Anterior cingulate cortex (tissue), 58 donors: ENCODE data around the gene GPR146.
A peak's percentile ranks its signal among the peaks of the same experiment; 100 is the strongest.

Source experiments
- DNase-seq, 58 donors: peaks; one replicate each; lab custom pipeline; 2025; lab: John Stamatoyannopoulos, UW

GPR146 gene

DNA sequence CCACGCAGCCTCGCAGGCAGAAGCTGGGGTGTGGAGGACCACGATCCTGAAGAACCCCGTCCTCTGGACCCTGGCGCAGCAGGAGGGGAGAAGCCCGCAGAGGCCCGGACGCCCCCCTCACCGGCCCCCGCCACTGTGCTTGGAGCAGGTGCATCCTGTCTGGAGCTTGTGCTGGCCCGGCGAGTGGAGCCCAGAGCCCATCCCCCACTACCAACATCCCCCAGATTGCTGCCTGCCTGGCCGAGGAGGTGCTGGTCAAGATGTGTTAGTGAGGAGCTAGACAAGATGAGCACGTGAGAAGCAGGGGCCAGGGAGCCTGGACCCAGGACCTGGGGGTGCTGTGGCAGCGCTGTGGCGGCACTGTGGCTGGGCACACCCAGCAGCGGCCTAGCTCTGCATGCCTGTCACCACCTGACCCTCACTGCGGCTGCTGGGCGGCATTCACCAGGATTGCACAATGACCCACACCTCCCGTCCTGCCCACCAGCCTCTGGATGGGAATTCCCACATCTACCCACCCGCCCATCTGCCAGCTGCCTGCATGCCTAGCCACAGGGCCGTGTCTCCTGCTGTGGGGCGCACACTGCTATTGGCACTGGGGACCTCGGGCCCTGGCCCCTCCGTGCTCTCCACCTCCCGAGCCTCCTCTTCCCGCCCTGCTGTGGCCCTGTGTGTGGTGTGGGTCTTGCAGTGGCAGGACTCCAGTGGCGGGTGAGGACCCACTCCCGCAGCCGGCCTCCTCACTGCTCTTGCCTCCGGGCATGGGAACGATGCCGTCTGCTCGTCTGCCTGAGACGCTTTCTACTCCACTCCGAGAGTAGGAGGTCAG, 11.8 kb downstream of the GPR146 start:
- peak in 1 of 58 donors; percentile 17 for DNase-seq

DNA sequence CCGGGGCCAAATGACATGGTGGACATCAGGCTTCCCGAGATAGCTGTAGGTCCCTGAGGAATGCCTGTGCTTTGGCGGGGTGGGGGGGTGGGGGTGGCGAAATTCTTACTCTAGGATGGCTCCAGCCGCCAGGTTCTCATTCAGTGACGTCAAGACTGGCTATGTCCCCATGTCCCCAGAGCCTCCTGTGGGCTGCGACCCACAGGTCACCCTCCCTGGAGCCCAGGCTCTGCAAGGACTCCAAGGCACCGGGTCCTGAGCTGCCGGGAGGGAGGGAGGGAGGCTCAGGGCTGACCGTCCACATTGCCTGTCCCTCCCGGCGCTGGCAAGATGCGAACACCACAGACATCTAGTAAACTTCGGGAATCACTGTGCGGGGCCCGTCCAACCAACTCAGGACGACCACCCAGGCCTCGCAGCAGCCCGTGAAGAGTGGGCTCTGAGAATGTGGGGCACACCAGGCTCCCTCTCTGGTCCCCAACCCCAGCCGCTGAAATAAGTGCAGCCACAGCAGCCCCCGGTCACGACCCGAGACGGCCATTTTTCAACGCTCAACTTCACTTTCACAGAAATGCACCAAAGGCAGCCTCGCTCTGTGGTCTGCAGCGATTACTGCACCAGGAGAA, 12.6 kb downstream of the GPR146 start:
- DNase-seq, result no peak

DNA sequence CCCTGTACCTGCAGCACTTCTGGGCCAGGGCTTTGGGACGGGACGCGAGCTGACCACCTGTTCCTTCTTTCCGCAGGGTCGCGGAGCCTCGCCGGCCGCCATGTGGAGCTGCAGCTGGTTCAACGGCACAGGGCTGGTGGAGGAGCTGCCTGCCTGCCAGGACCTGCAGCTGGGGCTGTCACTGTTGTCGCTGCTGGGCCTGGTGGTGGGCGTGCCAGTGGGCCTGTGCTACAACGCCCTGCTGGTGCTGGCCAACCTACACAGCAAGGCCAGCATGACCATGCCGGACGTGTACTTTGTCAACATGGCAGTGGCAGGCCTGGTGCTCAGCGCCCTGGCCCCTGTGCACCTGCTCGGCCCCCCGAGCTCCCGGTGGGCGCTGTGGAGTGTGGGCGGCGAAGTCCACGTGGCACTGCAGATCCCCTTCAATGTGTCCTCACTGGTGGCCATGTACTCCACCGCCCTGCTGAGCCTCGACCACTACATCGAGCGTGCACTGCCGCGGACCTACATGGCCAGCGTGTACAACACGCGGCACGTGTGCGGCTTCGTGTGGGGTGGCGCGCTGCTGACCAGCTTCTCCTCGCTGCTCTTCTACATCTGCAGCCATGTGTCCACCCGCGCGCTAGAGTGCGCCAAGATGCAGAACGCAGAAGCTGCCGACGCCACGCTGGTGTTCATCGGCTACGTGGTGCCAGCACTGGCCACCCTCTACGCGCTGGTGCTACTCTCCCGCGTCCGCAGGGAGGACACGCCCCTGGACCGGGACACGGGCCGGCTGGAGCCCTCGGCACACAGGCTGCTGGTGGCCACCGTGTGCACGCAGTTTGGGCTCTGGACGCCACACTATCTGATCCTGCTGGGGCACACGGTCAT, 13.3 kb downstream of the GPR146 start:
- DNase-seq, result no peak

DNA sequence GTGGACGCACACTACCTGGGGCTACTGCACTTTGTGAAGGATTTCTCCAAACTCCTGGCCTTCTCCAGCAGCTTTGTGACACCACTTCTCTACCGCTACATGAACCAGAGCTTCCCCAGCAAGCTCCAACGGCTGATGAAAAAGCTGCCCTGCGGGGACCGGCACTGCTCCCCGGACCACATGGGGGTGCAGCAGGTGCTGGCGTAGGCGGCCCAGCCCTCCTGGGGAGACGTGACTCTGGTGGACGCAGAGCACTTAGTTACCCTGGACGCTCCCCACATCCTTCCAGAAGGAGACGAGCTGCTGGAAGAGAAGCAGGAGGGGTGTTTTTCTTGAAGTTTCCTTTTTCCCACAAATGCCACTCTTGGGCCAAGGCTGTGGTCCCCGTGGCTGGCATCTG, 14.0 kb downstream of the GPR146 start:
- no peak for DNase-seq

DNA sequence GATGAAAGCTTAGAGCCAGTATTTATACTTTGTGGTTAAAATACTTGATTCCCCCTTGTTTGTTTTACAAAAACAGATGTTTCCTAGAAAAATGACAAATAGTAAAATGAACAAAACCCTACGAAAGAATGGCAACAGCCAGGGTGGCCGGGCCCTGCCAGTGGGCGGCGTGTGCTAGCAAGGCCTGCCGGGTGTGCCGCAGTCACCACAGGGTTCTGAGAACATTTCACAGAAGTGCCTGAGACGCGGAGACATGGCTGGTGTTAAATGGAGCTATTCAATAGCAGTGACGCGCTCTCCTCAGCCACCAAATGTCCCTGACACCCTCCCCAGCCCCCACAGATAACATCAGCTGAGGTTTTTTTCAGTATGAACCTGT, 14.5 kb downstream of the GPR146 start:
- peak in 6 of 58 donors; percentile 17 to 35 (median 26) for DNase-seq

DNA sequence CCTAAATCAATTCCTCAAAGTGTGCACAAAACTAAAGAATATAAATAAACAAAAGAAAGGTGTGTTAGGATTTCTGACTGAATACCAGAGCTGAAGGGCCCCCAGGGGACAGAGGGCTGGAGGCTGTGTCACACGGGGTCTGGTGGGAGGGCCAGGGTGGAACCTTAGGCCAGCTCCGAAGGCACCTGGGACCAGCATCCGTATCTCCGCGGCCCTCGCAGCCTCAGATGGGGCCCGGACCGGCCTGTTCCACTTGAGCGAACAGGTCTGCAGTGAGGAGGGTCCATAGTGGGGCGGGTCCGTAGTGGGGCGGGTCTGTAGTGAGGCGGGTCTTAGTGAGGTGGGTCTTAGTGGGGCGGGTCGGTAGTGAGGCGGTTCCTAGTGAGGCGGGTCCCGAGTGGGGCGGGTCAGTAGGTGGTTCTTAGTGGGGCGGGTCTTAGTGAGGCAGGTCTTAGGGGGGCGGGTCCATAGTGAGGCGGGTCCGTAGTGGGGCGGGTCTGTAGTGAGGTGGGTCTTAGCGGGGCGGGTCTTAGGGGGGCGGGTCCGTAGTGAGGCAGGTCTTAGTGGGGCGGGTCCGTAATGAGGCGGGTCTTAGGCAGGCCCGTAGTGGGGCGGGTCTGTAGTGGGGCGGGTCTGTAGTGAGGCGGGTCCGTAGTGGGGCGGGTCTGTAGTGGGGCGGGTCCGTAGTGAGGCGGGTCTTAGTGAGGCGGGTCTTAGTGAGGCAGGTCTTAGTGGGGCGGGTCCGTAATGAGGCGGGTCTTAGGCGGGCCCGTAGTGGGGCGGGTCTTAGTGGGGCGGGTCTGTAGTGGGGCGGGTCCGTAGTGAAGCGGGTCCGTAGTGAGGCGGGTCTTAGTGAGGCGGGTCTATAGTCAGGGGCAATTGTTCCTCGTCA, 15.1 kb downstream of the GPR146 start:
- DNase-seq, result no peak

DNA sequence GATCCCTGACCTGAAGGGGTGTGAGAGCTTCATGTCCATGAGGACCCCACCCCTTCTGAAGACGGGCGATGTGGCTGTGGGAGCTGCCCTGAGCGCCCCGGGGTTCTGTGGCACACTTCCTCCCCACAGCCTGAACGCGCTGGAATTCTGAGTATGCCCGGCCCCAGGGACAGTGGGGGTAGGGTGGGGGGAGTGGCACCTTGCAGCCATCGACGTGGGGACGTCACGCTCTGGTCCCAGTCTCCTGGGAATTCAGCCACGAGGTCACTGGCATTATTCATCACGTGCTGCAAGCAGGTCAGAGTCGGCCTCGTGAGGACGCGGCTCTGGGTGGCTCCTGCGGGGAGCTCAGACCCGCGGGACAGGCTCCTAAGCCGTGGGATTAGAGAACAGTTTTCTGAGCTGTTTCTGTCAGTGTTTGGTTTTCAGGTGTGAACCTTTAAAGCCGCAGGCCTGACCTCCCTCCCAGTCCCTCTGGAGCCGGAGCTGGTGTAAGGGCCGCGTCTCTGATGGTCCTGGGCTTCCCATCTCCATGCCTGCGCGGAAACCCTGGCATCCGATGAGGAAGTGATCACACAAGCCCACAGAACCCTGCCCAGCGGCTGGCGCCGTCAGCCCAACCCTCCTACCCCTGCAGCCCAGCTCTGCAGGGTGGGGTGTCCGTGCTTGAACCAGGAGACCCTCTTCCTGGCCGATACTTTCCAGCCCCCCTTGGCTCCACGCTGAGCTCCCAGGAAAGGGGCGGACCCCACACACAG, 16.1 kb downstream of the GPR146 start:
- no peak for DNase-seq

DNA sequence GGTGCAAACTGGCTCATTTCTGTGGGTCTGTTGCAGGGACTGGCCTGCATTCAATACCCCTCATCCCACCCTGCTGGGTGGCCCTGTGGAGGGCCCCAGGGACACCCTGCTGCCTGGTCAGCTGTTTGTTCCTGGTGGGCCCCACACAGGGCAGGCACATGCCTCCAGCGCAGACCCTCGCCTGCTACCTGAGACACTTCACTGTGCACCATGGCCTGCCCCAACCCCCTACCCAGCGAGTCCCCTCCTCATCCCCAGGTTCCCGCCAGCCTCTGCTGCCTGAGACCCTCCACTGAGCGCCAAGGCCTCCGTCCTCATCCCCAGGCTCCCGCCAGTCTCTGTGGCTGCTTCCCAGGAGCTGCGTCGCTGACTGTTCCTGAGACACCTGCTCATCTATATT, 16.8 kb downstream of the GPR146 start:
- no peak for DNase-seq

DNA sequence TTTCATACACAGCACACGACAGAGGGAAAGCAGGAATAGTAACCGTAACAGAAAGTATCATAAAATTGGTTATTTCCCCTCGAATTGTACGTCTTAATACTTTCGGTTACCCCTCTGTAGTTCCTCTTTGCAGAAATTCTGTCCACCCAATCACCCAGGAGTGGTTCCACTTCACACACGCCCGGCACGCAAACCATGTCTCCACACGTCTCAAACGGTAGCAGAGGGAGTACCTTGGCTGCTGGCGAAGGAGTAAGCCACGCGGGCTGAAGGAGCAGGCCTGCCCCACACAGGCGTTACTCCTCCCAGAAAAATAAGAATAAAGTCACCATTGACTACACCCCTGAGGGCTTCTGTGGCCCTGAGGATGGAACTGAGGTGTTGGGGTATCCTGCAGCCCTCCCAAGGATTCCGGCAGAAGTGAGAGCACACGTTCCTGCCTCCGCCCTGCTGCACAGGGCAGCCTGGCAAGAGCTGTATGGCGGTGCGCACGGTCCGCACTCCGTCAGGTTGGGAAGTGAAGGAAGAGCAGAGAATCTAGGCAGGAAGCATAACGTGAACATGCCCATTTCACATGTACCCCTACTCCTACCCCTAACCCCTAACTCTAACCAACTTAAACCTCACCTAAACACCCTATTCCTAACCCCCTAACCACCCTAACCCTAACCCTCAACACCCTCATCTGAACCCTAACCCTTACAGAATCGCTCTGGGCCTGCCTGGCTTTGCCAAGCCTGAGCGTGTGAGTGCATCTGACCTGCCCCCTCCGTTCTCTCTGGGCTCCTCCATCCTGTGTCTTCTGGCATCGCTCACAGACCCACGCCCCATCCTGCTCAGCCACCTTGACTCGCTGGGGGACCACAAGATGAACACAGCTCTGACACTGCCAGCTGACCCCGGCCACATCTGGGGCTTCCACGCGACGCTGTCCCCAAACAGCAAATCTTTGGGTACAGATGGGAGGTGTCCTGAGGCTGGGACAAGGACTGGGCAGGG, 18.2 kb downstream of the GPR146 start:
- no peak for DNase-seq

DNA sequence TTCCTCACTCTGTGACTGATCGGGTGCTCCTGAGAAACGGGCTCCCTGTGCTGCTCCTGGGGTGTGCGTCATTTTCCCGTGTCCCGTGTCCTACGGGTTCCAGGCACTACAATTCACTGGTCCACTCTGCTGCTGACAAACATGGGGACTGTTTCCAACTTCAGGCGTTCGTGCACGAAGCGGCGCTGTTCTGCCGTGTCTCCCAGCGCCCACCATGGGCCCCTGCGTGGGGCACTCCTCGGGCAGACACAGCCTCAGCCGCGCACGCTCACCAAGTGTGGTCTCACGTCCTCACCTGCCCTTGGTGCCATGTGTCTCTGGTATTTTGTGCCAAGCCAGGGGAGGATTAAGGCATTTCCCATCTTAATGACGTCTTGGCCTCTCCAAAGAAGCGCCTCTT, 19.0 kb downstream of the GPR146 start:
- no peak for DNase-seq

DNA sequence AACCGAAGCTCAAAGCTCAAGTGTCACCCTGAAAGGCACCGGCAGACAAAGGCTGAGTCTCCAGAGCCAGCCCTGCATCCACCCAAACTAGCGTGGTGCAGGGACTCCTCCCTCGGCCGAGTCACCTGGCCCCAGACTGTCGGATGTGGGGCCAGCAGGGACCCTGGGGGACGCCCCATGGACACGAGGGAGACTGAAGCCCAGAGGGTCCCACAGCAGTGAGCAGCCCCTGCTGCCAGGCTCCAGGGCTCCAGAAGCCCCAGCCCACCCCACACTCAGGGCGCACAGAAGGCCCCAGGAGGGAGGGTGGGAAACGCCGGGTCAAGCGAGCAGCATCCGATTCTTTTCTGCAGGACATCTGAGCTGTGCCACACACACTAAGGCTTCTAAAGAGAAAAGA, 20.2 kb downstream of the GPR146 start:
- no peak for DNase-seq

DNA sequence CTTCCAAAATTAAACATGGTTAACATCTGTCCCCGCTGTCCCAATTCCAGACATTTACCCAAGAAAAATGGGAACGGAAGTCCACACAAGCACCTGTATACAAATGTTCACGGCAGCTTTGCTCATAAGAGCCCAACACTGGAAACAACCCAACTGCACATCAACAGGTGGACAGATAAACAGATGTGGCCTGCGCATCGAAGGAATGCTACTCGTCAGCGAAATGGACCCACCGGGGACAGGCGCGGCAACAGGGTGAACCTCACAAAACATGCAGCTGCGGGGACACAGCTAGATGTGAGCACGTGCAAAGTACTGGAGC, 20.9 kb downstream of the GPR146 start:
- no peak for DNase-seq

DNA sequence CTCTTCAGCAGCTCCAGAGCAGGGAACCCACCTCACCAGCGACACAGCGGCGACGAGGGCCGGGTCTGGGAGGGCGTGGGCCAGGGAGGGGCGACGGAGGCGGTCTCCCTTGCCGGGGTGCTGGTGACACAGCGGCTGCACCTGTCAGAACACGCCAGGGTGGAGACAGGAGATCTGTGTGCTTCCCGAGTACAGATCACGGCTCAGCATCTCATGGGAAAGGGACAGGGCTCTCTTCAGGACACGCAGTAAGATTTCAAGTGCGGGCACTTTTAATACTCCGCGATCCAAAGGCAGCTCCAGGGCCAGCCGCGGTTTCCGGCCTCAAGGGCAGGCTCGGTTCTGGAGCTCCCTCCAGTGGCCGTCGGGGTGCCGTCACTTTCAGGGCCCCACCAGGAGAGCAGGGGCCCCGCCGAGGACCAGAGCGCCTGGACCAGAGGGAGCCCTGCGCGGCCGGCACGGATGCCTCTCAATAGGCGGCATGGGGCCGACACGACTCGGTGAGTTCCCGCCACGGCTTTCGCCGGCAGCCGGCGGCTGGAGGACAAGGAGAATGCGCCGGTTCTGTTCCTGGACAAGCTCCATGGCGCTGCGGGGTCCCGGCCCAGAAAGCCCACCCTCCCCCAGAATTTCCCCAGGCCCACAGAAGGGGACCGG, 21.4 kb downstream of the GPR146 start:
- peak in 53 of 58 donors; percentile 28 to 86 (median 64) for DNase-seq

DNA sequence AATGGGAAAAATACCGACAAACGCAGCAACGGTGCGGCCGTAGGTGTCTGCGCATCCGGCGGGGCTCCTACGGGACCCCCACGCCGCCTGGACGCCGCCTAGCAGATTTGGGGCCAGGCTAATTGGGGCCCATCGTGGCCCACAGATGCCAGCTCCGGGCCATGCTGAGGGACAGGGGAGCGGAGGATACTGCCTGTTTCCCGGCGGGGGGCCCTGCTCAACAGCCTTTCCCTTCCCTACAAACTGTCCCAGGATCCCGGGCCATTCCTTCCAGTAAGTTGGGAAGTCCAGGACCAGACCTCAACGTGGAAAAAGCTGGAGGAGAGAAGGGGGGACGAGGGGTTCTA, 21.9 kb downstream of the GPR146 start:
- DNase-seq, result no peak

DNA sequence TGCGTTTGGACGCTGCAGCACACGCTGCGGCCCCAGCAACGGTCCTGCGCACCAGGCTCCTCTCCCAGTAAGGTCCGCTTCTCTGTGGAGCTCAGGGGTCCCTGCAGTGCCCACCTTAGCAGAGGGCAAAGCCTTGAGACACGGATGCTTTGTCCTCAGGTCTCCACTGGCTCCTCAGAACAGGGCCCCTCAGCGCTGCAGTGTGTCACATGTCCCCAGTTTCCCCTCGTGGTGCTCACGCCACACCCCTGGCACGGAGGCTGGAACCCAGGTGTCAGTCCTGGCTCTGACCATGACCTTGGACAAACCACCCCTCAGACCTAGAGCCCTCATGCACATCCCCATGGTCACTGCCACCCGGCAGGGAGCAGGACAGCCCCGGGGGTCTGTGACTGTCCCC, 23.7 kb downstream of the GPR146 start:
- DNase-seq, result no peak

DNA sequence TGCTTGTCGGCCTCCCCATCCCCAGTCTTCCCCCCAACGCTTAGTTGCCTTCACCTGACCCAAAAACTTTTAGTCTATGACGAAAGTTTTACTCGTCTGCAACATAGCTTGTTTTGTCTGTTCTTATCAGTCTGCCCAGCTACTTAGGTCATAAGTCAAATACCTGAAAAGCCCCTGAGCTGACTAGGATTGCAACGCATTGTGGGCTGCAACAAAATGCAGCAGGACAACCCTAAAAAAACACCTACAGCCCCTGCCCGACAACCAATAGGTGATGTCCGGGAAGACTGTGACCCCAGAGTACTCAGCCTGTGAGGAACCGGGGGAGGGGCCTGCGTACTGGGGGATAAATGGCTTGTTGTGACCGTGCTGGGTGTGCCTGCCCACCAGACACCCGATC, 24.3 kb downstream of the GPR146 start:
- DNase-seq, result no peak

DNA sequence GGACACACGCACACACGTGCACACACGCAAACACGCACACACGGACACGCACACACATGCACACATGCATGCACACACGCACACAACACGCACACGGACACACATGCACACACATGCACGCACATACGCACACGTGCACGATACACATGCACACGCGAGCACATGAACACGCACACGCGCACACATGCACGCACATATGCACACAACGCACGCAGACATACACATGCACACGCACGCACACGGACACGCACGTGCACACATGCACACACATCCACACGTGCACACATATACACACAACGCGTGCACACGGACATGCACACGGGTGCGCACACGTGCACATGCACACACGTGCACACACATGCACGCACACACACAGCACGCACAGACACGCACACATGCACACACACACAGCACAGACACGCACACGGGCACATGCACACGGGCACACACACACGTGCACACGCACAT, 26.2 kb downstream of the GPR146 start:
- DNase-seq, result no peak

DNA sequence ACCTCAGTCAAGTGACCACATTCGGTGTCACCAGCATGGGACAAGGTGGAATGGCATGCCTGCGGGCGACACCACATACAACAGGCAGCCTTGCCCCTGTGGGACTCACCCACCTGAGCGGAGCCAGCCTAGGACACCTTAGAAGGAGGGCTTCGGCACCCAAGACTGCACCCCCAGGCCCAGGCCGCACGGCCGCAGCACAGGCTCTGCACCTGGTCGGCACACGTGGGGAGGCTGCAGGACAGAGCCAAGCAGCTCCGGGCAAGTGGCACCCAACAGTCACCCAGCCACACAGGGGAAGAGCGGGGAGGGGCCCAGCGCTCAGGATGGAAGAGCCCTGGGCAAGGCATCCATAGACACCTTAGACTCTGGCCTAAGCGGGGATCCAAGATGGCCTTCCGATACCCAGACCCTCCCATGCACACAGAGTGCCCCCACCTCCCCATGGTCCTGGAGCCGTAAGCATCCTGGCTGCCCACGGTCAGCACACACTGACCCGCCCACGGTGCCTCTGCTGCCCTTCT, 27.4 kb downstream of the GPR146 start:
- DNase-seq, result no peak
